Activated CD4-positive, alpha-beta T cell treated with anti-CD3 and anti-CD28 coated beads, Interleukin-2, Interleukin-4, amounts not matched to agents 100 ng/mL and 50 ng/mL, durations not matched to agents 16 hours and 8 hours (primary cell): ENCODE results near the gene COX6B2.
A peak's percentile ranks its signal among the peaks of the same experiment; 100 is the strongest.

Source experiments
- DNase-seq: peaks from one replicate; pipeline ENCODE4 v3.0.0-alpha.2; 2020; ENCODE audit warnings: low spot score

COX6B2 gene

DNA sequence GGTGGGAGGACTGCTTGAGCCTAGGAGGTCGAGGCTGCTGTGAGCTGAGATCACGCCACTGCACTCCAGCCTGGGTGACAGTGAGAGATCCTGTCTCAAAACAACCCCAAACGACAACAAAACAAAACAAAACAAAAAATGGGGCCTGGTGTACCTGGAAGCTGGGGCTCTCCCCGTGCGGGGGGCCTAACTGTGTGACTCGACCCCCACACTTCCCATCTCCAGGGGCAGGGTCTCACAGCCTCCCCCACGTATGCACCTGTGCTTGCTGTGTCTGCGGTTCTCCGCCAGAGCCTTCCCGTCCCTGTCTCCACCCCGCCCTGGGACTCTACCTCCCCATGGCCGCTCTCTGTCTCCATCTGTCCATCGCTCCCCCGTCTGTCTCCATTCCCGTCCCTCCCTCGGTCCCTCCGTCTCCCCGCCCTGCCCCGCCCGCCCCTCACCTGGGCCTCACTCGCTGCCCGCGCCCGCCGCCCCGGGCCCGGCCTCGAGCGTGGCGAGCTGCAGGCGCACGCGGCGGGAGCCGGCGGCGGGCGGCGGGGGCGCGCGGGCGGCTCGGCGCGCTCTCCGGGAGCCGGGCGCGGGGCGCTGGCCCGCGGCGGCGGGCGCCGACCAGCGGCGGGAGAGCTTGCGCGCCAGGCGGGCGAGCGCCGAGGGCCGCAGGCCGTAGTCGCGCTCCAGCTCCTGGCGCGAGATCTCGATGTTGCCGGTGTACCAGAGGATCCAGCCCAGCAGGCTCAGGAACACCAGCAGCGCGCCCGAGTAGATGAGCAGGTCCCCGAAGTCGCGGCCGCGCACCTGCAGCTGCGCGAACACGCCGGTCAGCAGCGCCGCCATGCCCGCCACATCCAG, 29.0 kb upstream of the COX6B2 start:
- peak; percentile 48 for DNase-seq

DNA sequence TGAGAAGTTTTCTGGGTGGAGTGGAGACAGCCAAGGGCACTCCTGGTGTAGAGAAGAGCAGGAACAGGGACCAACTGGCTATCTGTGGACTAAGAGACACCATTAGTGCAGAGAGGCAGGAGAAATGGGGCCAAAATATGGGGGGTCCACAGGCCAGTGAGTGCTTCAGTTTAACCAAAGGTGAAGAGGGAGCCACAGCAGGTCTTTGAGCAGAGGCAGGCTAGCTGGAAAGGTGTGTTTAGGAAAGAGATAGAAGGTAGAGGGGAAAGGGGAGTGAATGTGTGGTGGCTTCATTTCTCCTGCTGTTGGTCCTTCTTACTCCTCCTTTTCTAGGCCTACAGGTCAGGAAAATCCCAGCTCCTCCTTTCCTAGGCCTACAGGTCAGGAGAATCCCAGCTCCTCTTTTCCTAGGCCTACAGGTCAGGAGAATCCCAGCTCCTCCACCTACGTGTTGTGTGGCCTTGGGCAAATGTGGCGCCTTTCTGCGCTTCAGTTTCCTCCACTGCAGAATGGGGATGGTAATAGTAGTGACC, 28.1 kb upstream of the COX6B2 start:
- no peak for DNase-seq

DNA sequence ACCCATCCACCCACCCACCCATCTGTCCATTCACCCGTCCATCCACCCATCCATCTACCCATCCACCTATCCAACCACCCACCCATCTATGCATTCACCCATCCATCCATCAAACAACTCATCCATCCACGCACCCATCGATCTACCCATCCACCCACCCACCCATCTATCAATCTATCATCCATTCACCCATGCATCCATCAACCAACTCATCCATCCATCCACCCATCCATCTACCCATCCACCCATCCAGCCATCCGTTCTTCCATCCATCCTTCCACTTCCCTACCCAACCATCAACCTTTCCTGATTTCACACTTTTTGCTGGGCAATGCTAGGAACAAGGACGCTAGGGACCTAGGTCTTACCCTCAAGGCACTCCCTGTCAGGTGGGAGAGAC, 27.5 kb upstream of the COX6B2 start:
- no peak for DNase-seq

DNA sequence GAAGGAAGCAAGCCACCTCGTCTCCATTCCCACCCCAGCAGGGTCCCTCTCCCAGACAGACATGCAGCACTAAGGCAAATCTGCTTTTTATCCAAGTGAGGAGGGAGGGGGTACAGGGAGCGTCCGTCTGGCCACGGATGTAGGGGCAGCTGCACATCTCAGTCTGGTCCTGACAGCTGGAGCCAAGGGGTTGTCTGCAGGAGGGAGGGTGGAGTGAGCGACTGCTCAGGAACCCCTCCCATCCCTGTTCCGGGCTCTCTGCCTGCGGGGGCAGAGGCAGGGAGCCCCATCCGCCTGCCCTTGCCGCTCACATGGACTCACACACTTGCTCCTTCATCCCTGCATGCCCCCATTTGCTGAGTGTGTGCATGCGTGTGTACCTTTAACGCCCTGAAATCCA, 24.7 kb upstream of the COX6B2 start:
- no peak for DNase-seq

DNA sequence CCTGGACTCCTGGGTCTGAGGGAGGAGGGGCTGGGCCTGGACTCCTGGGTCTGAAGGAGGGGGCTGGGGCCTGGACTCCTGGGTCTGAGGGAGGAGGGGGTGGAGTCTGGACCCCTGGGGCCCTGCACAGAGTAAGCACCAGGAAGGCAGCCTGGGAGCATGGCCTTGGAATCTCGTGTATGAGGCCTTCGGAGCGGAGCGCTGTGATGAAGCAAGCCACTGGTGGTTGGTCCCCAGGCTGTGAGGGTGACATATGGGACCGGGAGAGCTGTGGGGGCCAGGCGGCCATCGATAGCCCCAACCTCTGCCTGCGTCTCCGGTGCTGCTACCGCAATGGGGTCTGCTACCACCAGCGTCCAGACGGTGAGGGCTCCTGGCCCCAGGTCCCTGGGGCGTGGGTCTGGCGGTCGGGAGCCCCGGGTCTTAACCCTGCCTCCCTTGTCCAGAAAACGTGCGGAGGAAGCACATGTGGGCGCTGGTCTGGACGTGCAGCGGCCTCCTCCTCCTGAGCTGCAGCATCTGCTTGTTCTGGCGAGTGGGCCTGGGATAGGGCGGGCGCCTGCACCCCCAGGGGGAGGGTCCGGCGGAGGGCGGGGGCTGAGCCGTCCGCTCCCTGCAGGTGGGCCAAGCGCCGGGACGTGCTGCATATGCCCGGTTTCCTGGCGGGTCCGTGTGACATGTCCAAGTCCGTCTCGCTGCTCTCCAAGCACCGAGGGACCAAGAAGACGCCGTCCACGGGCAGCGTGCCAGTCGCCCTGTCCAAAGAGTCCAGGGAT, 23.0 kb upstream of the COX6B2 start:
- DNase-seq = no peak

DNA sequence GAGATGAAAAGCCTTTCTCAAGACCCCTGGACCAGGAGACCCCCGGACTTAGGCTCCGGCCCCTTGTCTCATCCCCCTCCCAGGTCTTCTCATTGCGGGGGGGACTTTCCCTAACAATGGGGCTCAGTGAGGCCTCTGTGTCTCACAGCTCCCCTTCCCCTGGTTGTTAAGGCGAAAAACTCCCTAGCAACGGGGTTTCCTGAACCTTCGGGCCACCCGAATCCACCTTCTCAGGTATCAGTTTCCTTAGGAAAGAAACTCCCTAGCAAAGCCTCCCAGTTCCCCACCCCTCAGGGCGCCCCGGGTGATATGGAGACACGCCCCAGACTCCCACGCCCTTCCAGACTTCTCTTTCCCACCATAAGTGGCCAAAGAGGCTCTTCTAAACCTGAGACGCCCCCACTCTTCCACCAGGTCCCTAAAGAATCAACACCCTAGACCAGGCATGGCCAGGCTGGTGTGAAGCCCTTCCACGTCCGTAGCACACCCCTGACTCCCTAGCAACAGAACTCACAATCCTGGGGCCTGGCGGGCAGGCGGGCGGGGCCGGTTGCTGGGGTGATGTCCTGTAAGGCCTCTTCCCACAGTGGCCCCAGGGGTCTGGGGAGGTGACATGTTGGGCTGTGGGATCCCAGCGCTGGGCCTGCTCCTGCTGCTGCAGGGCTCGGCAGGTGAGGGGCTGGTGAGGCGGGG, 21.9 kb upstream of the COX6B2 start, which contains the start of gene TMEM190:
Gene TMEM190, plus strand, starts transcription at position 586 of the 693 bp plus-strand sequence. Its CDS starts 28 bp downstream, at position 614.
- DNase-seq = no peak

DNA sequence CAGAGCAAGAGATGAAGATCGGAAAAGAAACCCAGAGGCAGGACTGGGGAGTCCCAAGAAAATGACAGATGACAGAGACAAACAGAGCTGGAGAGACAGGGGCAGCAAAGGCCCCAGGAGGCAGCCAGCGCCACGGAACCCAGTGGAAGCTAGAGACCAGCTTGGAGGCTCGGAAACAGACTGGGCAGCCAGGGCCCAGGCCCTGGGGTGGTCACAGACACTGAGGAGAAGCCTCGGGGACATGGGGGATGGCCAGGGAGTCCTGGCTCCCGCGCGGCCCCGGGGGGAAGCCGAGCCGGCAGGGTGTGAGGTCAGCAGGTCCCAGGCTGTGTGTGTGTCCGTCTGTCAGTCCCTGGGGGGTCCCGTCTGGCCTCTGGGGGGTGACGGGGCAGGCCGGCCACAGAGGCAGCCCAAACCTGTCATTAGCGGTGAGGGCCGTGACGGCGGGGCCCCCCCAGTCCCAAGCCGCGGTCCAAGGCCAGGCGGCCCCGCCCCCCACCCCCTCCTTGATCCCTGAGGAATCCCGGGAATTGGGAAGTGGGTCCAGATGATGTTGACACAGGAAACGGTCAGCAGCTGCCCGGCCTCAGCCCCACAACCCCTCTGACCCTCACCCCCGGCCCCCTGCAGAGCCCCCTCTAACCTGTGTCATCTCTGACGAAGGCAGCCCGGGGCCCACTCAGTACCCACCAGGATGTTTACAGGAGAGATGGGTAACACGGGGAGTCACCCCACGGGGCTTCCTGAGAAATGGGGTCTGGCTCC, 19.7 kb upstream of the COX6B2 start:
- no peak for DNase-seq

DNA sequence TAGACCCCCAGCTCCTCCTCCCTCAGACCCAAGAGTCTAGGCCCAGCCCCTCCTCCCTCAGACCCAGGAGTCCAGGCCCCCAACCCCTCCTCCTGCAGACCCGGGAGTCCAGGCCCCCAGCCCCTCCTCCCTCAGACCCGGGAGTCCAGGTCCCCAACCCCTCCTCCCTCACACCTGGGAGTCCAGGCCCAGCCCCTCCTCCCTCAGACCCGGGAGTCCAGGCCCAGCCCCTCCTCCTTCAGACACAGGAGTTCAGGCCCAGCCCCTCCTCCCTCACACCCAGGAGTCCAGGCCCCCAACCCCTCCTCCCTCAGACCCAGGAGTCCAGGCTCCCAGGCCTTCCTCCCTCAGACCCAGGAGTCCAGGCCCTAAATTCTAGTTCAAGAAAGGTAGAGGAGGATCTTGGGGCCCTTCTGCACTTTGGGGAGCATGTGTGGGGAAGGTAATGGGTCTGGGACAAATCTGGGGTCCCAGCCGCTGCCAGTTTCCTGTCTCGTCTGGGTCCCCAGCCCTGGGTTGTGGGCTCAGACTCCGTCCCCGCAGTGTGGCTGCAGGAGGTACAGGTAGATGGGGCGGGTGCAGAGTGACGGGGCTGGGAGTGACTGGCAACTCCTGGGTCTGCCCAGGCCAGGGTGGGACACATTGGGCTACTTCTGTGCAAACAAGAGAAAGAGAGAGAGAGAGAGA, 18.9 kb upstream of the COX6B2 start:
- DNase-seq = no peak

DNA sequence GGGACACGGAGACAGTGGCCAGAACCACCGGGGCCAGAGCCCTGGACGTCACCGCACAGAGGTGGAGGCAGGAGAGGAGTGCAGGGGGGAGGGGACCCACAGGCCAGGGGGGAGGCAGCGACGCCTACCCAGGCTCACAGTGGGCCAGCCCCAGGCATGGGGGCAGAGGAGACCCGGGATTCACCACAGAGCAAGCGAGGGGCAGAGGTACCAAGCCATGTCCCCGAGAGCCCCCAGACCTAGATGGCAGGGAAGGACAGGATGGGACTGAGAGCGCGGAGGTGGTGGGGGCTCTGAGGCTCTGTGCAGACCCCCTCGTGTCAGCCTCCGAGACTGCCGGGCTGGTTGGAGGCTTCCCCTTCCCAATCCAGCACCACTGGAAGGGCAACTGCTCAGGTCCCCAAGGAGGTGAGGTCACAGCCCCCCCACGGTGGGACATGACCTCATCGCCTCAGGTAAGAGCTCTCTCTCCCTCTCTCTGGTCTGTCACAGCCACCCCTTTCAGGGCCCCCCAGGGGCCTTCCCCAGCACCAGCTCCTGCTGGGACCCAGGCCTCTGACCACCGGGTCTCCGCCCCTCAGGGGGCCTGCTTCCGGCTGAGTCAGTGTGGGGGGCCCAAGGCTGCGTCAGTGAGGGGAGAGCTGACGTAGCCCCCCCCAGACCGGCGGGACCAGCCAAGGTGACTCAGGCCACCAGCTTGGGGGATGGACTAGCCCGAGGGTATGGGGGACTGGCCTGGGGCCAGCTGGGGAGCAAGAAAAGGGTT, 18.0 kb upstream of the COX6B2 start:
- no peak for DNase-seq

DNA sequence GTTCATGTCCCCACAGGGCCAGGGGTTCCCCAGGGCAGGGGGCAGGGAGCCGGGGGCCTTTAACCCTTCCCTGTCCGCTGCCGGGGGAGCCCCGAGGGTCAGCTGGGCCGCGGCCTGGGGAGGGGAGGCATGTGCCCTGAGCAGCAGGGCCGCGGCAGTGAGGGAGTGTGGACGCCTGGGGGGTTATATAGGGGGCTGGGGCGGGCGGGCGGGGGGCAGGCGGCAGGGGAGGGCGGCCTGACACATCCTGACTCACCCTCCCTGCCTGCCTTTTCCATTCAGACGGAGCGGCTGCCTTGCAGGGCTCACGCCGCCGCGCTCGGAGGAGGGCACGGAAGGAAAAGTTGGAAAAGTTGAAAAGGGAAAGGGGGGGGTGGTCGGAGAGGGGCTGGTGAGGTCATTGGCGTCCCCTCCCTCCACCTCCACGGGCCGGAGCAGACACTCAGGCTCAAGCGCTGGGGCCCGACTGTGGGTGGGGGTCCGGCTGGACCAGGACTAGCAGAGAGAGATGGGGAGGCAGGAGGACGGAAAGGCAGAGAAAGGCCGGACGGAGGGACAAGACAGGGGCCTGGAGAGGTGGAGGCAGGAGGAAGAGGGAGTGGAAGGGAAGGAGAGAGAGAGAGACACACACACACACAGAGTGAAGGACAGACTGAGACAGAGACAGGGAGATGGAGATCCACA, 15.9 kb upstream of the COX6B2 start, which contains the start of gene IL11:
Gene IL11, minus strand, starts transcription at position 159 of the 684 bp plus-strand sequence. Its CDS starts 153 bp downstream, at position 6.
- DNase-seq = no peak

DNA sequence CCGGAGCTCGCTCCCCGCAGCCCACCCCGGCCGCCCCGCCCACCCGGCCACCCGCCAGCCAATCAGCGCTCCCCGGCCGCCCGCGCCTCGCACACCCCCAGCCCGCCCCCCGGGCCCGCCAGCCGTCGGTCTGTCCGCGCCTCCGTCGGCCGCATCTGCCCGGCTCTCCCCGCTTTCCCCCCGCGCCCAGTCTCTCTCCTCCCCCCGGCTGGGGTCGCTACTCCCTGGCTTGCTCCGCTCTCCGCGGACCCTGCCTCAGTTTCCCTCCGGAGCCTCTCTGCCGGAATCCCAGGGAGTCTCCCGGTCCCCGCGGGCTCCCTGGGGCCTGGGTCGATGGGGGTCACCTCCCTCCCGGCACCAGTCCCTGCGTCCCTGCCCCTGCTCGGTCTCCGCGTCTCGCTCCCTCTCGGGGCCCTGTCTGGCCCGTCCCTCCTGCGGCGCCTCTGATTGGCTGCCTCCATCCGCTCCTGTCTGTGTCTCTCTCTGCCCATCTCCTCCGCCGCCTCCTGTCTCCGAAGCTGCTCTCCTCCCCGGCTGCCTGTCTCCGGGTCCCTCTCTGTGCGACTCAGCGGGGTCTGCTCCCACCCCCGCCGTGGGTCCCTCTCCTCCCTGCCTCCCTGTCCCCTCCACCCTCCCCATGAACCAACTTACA, 15.3 kb upstream of the COX6B2 start:
- DNase-seq = no peak

DNA sequence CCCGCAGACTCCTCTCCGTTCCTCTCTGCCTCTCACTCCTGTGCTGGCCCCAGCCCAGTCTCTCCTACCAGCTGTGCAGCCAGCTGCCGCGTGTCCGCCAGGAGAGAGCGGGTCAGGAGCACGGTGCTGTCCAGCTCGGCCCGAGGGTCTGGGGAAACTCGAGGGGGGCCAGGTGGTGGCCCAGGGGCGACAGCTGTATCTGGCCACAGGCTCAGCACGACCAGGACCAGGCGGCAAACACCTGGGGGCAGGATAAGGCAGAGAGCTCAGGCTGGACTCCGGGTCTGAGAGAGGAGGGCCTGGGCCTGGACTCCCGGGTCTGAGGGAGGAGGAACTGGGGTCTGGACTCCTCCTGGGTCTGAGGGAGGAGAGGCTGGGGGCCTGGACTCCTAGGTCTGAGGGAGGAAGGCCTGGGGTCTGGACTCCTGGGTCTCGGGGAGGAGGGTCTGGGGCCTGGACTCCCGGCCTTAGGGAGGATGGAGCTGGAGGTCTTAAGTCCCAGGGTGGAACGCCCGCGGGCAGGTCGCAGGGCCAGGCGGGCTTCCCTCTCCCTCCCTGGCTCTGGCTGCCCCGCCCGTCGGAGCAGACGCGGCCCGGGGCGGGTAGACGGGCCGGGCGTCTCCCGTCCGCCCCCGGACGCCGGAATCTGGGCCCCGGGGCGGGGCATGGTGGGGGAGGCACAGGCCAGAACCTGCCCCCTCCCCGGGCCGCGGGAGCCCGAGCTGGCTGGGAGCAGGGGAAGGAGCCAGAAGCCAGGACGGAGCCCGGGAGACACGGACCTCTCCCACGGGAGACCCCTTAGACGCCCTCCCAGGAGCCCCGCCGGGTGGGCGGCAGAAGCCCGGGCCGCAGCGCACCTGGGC, 14.4 kb upstream of the COX6B2 start:
- no peak for DNase-seq

DNA sequence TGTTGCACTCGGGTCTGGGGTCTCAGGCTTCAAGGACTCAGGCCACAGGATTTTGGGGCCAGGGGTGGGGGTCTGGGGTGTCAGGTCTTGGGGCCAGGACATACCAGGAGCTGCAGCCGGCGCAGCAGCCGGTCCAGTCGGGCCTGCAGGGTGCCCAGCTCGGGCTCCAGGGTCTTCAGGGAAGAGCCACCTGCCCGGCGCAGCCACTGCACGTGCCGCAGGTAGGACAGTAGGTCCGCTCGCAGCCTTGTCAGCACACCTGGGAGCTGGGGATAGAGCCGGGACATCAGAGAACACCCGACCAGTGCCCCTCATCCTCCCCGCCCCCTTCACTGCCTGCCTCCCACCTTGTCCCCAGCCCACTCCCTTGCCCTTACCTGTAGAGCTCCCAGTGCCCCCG, 13.6 kb upstream of the COX6B2 start:
- no peak for DNase-seq

DNA sequence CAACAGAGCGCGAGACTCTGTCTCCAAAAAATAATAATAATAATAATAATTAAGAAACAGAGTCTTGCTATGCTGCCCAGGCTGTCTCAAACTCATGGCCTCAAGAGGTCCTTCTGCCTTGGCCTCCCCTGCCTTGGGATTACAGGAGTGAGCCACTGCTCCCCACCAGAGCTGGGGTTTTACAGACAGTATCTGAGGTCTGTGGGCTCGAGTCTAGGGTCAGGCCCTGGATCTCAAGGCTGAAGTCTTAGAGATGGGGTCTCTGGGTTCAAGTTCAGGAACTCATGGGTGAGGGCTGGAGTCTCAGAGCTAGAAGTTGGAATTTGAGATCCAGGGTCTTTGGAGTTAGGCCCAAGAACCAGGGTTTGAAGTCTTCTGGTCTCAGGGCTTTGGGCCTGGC, 12.3 kb upstream of the COX6B2 start:
- DNase-seq = no peak

DNA sequence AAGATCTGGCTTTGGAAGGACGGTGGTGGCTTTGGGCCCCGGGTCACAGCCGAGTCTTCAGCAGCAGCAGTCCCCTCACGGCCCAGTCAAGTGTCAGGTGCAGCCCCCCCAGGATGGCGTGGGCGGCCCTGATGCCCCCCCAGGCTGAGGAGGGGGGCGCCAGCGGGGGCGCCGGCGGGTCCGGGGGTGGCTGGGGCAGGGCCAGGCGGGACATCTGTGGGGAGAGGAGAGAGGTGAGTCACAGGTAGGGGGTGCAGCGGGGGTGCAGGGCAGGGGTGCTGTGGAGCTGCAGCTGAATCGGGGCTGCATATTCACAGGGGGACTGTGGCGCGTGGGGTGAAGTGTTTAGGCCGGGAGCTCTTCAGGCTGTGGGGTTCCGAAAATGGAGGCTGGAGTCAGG, 11.4 kb upstream of the COX6B2 start:
- no peak for DNase-seq

DNA sequence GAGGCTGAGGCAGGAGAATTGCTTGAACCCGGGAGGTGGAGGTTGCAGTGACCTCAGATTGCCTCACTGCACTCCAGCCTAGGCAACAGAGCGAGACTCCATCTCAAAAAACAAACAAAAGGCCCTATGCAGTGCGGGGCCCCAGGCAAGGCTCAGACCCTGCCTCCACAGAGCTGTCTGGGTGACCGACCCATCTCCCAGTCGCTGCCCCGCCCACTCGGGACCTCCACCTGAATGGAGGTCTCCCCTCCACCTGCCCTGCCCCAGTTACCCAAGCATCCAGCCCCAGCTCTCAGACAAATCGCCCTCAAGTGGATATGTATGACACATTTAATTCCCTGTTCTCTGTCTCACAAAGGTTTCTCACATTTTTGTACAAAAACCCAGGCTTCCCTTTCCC, 10.7 kb upstream of the COX6B2 start:
- no peak for DNase-seq

DNA sequence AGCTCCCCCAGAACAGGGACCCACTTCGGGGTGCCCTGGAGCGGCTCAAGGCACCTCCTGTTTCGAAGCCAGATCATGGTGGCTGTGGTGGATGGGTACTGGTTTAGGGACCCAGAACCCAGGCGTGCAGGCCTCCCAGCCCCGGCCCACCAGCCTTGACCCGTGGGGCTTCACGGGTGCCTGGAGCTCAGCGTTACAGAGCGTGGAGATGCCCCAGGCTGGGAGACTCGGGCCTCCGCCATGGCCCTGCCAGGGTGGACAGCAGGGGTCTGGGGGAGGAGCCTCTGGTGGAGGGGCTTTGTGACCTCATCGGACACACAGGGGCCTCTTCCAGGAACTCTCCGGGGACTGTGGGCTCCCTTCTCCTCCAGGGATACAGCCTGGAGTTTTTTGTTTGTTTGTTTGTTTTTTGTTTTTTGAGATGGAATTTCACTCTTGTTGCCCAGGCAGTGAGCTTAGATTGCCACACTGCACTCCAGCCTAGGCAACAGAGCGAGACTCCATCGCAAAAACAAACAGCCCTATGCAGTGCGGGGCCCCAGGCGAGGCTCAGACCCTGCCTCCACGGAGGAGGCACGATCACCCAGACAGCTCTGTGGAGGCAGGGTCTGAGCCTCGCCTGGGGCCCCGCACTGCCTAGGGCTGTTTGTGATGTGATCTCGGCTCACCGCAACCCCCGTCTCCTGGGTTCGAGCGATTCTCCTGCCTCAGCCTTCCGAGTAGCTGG, 8.6 kb upstream of the COX6B2 start, which contains the start of gene GARIN5B:
Gene GARIN5B, minus strand, starts transcription at position 271 of the 727 bp plus-strand sequence. Its CDS starts 194 bp downstream, at position 77.
- DNase-seq = no peak
